ENCODE measurements around the gene BRSK1.

GRCh38 chr19:55345101-55345817 lies 61.5 kb downstream of the BRSK1 start:
- TF ChIP-seq EZH2 (IDR thresholded peaks at IDR 0.05; ENCODE audit: insufficient read depth, poor library complexity, severe bottlenecking) (no peak), EZH2phosphoT487 (IDR thresholded peaks at IDR 0.05; ENCODE audit: insufficient read depth, low read depth) (no peak)
